Measurements from ENCODE around the gene COX14.
A peak's percentile ranks its signal among the peaks of the same experiment; 100 is the strongest.

Gene COX14

DNA sequence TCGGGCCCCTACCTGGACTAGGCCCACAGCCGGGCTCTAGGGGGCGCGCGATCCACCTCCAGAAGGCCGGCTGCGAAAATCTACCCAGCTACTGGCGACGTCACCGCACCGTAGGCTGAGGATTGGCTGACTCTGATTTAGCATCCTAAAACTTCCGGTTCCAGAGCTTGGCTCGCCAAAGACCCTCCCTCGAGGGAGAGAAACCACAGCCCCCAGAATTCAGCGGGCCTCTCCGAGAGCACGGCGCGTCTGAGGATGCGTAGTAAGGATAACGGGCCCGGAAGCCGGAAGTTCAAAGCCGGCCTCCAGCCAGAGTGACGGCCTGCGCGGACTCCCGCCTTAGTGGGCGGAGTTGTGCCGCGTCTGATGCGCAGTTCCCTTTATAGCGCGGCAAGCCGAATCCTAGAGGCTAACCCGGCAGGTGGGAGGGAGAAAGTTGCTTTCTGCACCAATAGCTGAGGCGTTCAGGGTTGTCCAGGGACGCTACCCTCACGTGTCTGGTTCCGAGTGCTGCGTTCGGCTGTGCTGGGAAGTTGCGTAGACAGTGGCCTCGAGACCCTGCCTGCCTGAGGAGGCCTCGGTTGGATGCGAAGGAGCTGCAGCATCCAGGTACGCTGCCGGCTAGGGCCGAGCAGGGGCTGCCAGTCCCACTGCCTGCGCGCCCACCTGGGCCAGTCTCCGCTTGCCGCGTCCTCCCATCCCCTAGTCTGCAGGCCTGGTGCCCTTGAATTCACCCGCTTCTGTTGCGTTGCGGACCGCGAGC, at the start of gene COX14:
Gene COX14 (plus strand): TSS at position 544 of the 763 bp plus-strand sequence. CDS start 7,808 bp downstream, outside the sequence.
- TF ChIP-seq, protein P1, sequence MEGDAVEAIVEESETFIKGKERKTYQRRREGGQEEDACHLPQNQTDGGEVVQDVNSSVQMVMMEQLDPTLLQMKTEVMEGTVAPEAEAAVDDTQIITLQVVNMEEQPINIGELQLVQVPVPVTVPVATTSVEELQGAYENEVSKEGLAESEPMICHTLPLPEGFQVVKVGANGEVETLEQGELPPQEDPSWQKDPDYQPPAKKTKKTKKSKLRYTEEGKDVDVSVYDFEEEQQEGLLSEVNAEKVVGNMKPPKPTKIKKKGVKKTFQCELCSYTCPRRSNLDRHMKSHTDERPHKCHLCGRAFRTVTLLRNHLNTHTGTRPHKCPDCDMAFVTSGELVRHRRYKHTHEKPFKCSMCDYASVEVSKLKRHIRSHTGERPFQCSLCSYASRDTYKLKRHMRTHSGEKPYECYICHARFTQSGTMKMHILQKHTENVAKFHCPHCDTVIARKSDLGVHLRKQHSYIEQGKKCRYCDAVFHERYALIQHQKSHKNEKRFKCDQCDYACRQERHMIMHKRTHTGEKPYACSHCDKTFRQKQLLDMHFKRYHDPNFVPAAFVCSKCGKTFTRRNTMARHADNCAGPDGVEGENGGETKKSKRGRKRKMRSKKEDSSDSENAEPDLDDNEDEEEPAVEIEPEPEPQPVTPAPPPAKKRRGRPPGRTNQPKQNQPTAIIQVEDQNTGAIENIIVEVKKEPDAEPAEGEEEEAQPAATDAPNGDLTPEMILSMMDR (IDR thresholded peaks at IDR 0.05): peak; percentile 99; the same call in 1 of the 2 replicates

DNA sequence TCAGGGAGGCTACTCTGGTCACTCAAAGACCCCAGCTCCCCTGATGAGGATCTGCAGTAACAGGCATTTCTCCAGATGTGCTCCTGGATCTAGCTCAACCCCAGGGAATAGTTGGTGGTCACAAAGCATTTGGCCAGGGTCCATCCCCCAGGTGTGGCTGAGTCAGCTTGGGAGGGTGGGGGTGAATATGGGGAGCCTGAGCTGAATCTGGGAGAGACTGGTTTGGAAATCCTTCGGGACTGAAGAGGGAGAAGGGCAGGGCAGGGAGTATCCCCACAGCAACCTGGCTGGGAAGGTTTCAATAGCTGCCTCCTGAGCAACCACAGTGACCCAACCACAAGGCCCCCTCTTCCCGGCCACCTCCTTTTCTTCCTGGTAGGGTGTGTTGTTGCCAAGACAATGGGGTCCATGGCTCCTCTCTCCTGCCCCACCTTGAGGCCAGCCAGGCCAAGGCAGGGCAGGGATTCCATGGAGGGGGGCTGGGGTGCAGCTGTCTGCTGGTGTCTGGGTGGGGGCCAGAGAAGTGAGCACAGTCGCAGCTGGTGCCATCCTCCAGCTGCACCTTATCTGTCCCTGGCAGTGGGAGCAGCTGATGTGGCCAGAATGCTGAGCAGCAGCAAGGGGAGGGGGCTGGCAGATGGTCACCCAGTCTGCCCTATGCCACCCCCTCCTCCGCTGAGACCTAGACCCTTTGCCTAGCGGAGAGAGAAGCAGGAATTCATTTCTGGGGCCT, 49.1 kb upstream of the COX14 start:
- TF ChIP-seq, protein P1 (IDR thresholded peaks at IDR 0.05): no peak

DNA sequence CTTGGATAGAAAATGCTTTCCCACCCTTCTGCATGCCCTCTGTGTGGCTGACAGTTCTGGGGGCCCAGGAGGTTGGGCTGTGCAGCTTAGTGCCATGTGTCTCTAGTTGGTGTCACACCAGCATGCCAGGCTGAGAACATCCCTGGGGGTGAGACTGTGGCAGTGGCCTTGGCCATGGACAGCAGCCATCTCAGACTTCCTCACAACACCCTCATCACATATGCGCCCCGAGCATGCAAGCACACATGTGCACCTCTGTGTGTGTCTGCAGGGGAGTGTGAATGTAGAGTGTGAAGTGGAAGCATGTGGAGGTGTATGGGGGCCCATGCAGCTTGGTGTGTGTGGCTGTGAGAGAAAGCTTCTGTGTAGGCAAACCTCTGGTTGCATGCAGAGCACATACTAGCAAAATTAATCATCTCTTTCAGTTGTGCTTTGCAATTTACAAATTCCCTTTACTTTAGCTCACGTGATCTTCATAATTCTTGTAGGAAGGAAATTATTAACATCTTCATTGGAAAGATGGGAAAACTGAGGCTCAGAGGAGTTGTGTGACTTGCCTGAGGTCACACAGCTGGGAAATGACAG, 46.2 kb upstream of the COX14 start:
- TF ChIP-seq, protein P1 (IDR thresholded peaks at IDR 0.05): no peak

DNA sequence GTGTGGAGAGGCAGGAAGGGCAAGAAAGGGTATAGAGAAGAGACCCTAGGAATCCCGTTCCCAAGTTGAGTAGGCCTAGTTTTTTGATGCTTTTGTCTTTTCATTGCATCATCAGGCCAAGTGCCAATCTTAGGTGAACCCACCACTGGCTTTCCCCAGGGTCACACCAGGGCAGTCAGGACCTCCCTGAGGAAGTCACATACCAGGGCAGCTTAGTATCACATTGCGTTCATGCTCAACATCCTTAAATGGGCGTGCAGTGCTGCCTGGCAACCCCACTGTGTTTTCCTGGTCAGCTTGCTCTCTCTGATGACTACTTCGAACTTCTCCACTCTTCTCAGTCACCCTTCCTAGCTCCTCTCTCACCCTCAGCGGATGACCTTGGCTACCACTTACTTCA, 45.6 kb upstream of the COX14 start:
- TF ChIP-seq, protein P1 (IDR thresholded peaks at IDR 0.05): no peak

DNA sequence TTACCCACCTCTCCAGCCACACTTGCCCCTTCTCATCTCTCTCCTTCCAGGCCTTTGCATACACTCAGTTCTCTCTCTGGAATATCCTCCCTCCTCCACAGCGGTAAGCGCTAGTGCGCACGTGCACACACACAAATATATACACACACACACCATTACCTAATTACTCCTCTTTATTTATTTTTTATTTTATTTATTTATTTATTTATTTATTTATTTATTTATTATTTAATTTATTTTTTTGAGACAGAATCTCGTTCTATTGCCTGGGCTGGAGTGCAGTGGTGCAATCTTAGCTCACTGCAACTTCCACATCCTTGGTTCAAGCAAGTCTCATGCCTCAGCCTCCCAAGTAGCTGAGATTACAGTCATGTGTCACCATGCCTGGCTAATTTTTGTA, 43.0 kb upstream of the COX14 start:
- TF ChIP-seq, protein P1 (IDR thresholded peaks at IDR 0.05): no peak

DNA sequence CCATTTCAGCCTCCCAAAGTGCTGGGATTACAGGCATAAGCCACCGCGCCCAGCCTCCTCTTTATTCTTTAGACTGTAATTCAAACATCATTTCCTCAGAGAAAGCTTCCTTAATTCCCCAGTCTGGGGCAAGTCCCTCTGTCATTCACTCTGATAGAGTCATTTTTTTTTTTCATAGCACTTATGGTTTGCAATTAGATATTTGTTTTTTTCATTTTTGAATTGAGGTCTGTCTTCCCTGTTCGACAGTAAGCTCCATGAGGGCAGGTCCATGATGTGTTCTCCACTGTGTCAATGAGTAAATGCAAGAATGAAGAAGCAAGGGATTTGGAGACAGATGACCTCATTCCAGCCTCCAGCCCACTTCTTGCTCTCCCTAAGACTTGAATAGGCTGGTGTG, 42.5 kb upstream of the COX14 start:
- TF ChIP-seq, protein P1 (IDR thresholded peaks at IDR 0.05): no peak

DNA sequence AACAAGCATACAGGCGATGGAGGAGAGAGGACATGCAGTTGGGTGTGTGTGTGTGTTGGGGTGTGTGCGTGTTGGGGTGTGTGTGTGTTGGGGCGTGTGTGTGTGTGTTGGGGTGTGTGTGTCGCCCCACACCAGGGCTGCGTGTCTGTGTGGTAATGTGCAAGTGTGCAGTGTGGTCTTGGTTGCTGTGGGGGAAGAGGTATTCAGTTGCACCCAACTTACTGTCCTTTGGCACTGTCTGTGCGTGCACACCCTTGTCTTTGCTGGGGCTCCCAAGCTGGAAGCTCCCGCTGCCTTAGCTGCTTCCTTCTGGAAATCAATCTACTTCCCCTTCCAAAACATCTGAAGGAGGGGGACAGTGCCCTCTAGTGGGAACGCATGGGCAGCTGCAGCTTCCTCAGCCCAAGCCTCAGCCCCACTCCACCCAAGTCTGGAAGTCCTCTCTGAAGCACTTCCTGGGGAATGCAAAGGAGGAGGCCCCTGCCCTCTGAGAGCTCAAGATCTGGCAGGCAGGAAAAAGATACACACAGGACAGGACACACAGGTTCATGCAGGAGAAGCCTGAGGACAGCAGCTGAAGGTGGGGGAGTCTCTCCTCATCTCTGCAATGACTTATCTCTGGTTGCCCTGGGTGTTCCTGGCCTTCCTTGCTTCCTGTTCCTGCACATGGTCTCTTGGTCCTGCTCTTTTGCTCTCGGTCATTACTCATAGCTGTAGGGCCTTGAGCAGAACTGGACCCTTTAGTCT, 41.5 kb upstream of the COX14 start:
- TF ChIP-seq, protein P1 (IDR thresholded peaks at IDR 0.05): peak; percentile 95
